Activated CD4-positive, alpha-beta T cell treated with anti-CD3 and anti-CD28 coated beads, Interleukin-2, amount 50 U/mL, for 24 hours (primary cell): Measurements from ENCODE around the gene C19orf53.

Experiments
- DNase-seq, 2 donors: peaks; one replicate each; pipeline ENCODE4 v3.0.0-alpha.2; 2020; ENCODE audit warnings: low read depth in 1 of 2, low spot score in 1 of 2

Gene C19orf53

DNA sequence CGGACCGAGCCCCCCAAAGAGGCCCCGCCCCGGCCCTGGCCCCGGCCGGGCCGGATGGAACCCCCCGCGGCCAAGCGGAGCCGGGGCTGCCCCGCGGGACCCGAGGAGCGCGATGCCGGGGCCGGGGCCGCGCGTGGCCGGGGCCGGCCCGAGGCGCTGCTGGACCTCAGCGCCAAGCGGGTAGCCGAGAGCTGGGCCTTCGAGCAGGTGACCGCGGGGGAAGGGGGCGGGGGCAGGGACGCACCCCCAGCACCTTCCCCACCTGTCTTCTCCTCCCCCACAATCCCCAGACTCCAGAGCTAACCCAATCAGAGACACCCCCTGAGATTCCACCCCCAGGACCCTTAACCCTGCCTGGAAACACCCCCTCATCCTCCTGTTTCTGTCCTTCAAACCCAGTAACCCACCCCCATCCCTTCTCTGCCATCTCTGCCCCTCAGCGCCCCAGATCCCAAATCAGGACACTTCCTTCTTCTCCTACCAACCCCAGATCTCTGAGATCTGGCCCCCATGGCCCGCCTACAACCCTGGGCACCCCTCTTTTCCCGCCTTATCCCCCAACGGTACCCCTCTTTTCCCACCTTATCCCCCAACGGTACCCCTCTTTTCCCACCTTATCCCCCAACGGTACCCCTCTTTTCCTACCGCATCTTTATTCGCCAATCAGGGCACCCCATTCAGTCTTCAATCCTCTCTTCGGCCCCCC, 21.5 kb downstream of the C19orf53 start:
- no peak for DNase-seq

DNA sequence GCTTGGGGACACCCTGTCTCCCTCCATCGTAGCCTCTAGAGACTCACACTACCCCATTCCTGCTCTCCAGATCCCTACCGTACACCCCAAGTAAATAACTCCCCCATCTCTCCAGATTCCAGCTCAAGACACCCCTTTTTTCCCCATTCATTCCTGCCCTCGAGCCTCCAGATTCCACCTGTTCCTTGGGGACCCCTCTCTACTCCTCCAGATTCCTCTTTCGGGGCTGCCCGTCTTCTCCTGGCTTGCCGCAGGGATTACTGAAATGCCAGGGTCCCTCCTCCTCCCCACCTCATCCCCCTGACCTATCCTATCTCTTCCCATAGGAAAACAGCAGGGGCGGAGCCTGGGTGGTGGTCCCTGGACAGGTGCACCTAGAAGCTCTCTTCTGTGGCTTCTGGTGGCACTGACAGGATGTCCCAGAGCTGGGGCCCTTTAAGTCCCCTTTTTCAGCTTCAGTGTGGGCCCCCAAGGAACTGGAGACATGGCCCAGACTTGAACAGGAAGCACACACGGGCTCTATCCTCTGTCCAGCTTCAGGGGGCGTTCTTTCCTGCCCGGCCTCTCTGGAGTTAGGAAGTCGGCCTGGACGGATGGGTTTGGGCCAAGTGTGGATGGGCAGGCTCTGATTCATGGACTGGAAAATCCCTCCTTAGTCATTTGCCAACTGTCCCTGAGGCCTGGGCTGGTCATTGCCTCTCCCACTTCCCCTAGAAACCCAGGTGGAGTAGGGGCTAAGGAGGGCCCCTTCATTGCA, 22.2 kb downstream of the C19orf53 start:
- no peak for DNase-seq

DNA sequence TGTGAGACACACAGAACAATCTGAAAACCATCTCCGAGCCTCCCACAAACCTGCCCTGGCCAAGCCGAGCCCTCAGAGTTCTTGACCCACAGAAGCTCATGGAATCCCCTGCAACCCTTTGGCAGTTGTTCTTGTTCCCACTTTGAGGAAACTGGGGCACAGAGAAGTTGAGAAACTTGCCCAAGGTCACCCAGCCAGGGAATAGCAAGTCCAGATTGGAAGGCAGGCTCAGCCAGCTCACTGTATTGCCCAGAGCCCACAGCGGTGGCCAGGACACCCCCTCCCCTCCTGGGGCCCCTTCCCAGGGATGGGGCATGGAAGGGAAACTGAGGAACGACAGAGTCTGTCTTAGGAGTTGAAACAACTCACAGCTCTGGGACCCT, 22.8 kb downstream of the C19orf53 start:
- DNase-seq = no peak

DNA sequence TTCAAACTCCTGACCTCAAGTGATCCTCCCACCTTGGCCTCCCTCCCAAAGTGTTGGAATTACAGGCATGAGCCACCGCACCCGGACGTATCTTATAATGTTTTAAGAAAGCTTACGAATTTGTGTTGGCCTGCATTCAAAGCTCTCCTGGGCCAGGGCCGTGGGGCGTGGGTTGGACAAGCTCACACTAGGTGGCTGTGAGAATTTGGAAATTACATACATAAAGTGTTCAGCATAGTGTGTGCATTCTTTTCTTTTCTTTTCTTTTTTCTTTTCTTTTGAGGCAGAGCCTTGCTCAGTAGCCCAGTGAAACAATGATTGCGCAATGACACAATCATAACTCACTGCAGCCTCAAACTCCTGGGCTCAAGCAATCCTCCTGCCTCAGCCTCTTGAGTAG, 23.6 kb downstream of the C19orf53 start:
- no peak for DNase-seq

DNA sequence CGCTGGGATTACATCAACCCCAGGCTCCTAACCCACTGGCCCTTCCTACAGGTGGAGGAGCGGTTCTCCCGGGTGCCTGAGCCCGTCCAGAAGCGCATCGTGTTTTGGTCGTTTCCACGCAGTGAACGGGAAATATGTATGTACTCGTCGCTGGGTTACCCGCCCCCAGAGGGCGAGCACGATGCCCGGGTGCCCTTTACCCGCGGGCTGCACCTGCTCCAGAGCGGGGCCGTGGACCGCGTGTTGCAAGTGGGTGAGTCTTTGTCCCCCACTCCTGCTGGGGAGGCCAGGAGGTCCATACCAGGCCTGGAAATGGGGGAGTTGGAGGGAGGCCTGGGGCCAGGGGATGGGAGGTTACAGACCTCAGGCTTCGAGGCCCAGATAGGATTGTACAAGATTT, 25.4 kb downstream of the C19orf53 start:
- DNase-seq = no peak

DNA sequence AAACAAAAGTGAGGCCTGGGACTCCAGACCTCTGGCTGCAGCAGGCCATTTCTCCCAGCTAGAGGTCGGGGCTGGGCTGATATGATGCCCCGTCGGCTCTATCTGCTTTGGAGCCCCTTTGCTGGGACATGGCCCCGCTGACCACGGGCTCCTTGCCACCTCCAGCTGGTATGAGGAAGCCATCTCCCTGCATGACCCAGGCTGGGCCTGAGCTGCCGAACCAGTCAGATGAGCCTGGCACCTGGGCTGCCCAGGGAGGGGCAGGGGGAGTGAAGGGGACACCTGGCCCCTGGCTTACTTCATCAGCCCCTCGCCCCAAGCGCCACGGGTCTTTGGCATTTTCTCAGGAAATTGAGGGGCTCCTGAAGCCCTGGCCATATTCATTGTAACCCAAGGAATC, 28.8 kb downstream of the C19orf53 start:
- no peak for DNase-seq

DNA sequence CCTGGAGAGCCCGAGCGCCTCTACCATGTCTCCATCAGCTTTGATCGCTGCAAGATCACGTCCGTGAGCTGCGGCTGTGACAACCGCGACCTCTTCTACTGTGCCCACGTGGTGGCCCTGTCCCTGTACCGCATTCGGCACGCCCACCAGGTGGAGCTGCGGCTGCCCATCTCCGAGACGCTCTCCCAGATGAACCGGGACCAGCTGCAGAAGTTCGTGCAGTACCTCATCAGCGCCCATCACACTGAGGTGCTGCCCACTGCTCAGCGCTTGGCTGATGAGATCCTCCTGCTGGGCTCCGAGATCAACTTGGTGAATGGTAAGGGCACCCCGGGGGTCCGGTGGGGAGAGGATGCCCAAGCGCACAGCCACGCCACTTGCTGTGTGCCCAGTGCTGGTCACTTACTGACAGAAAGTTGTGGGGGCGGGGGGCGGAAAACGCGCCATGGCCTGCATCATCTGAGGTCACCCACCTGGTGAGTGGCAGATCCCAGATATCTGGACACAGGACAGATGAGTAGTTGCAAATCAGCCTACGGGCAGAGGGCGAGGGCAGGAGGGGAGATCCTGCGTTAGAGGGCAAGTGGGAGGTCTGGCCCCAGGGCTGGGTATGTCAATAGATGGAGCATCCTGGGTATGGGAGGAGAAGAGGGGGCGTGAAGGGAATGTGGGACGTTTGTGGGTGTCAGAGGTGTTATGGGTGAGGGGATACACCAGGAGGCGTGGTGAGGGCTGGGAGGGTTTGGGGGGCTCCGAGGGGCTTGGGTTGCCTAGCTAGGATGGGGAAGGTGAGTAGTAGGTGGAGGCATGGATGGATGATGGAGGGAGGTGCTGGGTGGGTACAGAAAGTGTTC, 30.8 kb downstream of the C19orf53 start:
- DNase-seq = no peak

DNA sequence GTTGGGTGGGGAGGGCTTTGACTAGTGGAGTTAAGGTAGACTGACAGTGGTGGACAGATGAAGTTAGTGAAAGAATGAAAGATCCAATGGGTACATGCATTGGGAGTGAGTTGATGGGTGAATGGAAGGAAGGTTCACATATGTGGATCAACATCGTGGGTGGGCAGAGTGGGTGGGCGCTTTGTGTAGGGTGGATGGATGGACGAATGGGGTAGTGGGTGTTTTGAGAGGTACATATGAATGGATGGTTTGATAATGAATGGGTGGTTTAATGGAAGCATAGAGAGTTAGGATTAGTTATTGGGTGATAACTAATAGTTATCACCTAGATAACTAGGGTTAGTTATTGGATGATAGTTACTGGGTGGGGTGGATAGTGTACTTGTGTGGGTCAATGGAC, 32.5 kb downstream of the C19orf53 start:
- no peak for DNase-seq

DNA sequence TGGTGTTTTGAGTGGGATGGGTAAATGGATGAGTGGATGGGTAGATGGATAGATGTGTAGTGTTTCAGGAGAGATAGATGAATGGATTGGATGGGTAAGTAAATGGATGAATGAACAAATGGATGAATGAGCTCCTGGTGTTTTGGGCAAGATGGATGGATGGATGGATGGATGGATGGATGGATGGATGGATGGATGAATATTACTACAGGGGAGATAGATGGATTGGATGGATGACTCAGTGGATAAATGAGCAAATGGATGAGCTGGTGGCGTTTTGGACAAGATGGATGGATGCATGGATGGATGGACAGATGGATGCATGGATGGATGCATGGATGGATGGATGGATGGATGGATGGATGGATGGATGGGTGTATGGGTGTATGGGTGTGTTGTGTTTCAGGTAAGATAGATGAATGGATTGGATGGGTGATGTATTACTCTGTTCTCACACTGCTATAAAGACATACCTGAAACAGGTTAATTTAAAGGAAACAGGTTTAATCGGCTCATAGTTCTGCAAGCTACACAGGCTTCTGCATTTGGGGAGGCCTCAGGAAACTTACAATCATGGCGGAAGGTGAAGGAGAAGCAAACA, 33.3 kb downstream of the C19orf53 start:
- DNase-seq = no peak

DNA sequence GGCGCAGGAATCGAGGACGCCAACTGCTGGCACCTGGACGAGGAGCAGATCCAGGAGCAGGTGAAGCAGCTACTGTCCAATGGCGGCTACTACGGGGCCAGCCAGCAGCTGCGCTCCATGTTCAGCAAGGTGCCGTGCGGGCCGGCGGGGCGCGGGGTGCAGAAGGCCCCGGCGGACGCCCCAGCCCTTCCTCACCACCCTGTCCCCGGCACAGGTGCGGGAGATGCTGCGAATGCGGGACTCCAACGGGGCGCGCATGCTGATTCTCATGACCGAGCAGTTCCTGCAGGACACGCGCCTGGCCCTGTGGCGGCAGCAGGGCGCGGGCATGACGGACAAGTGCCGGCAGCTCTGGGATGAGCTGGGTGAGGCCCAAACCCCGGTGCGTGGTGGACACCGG, 34.6 kb downstream of the C19orf53 start:
- DNase-seq = no peak

DNA sequence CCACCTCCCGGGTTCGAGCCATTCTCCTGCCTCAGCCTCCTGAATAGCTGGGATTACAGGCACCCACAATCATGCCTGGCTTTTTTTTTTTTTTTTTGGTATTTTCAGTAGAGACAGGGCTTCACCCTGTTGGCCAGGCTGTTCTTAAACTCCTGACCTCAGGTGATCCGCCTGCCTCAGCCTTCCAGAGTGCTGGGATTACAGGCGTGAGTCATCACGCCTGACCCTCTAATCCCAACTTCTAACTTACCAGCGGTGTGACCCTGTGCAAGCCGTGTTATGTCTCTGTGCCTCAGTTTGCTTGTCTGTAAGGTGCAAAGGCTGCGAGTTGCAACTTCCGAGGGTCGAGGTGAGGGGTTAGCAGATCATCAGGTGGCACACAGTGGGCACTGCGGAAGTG, 38.3 kb downstream of the C19orf53 start:
- no peak for DNase-seq

DNA sequence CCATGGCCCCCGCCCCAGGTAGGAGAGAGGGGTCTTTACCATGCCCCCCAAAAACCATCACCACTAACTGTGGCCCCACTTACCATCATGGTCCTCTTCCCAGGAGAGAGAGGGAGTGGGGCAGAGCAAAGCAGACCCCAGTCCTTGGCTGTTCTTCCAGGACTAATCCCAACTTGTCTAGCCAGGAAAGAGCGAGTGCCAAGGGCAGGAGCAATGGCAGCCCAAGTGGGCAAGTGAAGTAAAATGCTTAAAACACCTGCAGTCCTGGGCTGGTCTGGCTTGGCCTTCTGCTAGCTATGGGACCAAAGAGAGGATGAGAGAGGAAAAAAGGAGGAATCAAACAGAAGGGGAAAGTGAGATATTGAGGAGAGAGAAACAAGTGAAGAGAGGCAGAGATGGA, 38.9 kb downstream of the C19orf53 start:
- DNase-seq = no peak

DNA sequence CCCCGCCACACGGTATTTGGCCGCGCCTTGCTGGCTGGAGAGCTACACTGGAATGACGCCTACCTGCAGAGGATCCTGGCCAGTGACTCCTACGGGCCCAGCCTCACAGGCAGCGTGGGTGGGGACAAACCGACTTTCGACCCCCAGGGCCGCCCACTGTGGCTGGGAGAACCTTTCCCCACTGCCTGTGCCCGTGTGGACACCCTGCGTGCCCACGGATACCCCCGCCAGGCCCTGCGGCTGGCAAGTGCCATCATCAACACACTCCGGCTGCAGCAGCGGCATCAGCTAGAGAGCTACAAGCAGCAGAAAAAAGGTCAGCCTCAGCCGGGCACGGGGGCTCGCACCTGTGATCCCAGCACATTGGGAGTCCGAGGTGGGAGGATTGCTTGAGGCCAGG, 40.3 kb downstream of the C19orf53 start:
- DNase-seq = no peak

DNA sequence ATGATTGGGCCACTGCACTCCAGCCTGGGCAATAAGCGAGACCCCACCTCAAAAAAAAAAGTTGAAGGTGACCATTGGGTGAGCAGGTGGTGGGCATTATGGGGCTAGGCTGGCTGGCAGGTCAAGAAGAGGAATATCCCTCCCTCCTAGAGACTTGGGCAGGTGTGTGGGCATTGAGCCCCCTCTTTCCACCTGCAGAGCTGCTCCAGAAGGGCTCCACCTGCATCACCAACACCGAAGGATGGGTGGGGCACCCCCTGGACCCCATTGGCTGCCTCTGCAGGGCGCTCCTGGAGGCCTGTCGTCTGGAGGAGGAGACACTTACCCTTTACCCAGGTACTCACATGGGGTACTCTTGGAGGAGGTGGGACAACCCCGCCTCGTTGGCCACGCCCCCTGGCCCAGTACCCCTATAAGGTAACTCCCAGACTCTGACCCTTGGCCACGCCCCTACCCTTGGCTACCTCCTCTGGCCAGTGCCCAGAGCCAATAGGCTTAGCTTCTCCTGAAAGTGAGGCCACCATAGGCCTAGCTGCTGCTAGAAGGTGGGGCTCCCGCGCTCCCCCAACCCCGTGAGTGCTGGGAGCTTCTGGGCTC, 42.9 kb downstream of the C19orf53 start:
- DNase-seq = no peak

DNA sequence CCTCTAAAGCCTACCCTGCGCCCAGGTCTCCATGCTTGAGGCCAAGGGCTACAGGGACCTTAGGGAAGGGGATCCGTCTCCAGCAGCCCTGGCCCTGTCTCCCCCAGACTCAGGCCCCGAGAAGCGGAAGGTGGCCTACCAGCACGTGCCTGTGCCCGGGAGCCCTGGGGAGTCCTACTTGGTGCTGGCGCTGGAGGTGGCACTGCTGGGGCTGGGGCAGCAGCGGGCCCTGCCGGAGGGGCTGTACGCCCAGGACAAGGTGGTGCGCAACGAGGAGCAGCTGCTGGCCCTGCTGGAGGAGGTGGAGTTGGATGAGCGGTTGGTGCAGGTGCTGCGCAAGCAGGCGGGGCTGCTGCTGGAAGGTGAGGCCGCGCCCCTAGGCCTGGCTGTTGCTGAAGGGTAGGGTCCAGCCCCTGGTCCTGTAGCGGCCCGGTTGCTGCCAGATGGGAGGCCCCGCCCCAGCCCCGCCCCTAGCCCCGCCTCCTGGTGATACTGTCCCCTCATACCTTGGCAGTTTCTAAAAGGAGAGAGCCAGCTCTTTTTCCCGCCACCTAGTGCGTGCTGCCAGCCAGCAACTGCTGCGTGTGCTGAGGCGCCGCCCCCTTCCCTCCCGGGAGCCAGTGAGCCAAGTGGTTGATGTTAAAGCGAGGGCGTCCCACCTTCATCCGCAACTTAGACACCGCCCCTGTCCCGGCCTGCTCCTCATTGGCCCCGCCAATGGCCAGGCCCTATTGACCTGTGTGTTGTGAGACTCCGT, 43.5 kb downstream of the C19orf53 start:
- no peak for DNase-seq

DNA sequence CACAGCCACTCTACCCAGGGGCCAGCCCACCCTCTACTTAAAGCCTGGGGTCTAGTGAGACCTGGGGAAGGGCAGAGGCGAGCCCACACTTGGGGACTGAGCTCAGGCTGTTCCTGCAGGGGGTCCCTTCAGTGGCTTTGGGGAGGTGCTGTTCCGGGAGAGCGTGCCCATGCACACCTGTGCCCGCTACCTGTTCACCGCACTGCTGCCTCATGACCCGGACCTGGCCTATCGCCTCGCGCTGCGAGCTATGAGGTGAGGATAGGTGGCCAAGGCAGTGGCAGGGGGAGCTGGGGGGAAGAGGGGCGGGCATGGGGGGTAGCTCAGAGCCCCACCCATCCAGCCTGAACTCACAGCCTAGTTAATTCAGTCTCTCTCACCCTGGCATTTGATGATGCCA, 45.0 kb downstream of the C19orf53 start:
- DNase-seq = no peak

DNA sequence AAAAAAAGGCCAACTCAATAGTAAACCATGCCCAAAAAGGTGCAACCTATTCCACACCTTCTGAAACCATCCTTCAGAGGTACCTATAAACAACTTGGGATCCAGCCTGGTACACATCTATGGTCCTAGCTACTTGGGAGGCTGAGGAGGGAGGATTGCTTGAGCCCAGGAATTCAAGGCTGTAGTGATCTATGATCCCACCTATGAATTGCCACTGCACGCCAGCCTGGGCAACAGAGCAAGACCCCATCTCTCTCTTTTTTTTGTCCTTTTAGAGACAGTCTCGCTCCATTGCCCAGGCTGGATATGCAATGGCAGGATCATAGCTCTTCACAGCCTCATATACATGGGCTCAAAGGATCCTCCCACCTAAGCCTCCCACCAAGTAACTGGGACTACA, 47.0 kb downstream of the C19orf53 start:
- DNase-seq = no peak

DNA sequence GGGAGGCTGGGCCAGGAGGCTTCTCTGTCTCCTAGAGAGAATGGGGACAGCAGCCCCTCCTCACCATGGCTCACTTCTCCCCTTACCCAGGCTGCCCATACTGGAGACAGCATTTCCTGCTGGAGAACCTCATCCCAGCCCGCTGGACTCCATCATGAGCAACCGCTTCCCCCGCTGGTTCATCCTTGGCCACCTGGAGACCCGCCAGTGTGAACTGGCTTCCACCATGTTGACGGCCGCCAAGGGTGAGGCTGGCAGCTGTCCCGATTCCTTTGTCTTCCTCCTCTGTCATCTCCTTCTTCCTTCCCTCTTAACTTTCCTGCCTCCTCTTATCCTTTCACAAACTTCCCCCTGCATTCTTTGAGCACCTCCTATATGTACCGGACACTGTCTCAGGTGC, 49.0 kb downstream of the C19orf53 start:
- DNase-seq = no peak

DNA sequence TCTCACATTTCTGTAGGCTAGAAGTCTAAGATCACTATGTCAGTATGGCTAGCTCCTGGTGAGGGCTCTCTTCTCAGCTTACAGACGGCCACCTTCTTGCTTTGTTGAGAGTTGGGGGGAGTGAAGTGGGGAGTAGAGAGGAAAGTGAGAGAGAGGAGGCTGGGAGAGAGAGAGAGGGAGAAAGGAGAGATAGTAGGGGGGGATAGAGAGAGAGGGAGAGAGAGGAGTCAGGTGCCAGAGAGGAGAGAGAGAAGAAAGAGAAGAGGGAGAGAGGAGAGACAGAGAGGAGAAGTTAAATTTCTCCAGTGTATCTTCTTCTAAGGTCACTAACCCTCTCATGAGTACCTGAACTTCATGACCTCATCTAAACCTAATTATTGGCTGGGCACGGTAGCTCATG, 49.6 kb downstream of the C19orf53 start:
- no peak for DNase-seq

DNA sequence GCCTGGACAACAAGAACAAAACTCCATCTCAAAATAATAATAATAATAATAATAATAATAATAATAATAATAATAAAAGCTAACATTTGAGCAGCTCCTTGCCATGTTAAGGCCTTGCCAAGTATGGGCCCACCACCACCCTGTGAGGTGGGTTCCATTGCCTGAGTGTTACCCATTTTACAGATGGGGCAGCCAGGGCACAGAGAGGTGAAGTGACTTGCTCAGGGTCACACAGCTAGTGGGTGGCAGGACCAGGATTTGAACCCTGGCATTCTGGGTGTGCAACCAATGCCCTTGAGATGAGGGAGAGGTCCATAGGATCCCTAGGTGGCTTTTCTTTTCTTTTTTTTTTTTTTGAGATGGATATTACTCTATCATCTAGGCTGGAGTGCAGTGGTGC, 50.4 kb downstream of the C19orf53 start:
- DNase-seq = no peak
